MG63 (cell line): ENCODE measurements around the gene WNT9B. TPM values are rescaled to one million over a fixed set of nuclear protein-coding genes. Genes with fewer than 3 reads are reported as not detected.
"Not testable (repeated sequence)": the region's sequence is repeated elsewhere in the genome, so short reads cannot be mapped to it uniquely, and the experiment has no call there.

Experiments used
- DNase-seq: peaks from one replicate; pipeline ENCODE4 v3.0.0-alpha.2; 2020
- H3K27me3 ChIP-seq: fragments of 250-450 bp; sonication (Bioruptor Pico); 2 replicates; pipeline ENCODE4 v1.5.1; 2020; ENCODE audit warnings: mild to moderate bottlenecking, moderate library complexity
- H3K36me3 ChIP-seq: fragments of 250-450 bp; sonication (Bioruptor Pico); 2 replicates; pipeline ENCODE4 v1.5.1; 2020; ENCODE audit warnings: mild to moderate bottlenecking, moderate library complexity
- H3K4me3 ChIP-seq: fragments of 250-450 bp; sonication (Bioruptor Pico); 2 replicates; pipeline ENCODE4 v1.5.1; 2020; ENCODE audit warnings: mild to moderate bottlenecking, moderate library complexity
- H3K9me3 ChIP-seq: fragments of 250-450 bp; sonication (Bioruptor Pico); 2 replicates; pipeline ENCODE4 v1.5.1; 2020; ENCODE audit warnings: mild to moderate bottlenecking, moderate library complexity
- total RNA-seq: library from RNA; depleted of rRNA; stranded (reverse); fragments of >200 nt; shearing (Covaris generic); gene quantifications from 2 replicates; pipeline ENCODE4 v1.2.3, GENCODE V29; 2014; ENCODE audit warnings: low replicate concordance

Gene WNT9B
- total RNA-seq, 1 experiment from 2014 or later: not detected

DNA sequence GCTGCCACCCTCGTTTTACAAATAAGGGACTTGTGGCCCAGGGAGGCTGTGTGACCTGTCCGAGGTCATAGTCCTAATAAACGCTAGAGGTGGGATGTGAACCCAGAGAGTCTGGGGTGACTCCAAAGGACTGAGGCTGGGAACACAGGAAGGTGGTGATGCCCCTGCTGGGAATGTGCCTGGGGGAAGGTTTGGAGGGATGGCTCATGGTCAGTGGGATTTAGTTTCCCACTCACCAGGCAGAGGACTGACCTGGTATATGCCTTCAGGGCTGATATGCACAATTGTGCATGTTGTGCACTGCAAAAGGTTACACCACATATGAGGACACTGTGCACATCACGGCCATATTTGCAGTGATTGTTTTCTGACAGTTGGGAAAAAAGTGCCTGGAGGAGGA is 13.9 kb upstream of the WNT9B start:
- Histone ChIP-seq H3K27me3 (peaks cover 12% of the 10 kb centered on the region), H3K4me3 (no peak overlapping the region), H3K9me3 (peaks cover 2% of the 10 kb centered on the region), H3K36me3 (no peaks in the 10 kb centered on the region)
- DNase-seq: no peak

DNA sequence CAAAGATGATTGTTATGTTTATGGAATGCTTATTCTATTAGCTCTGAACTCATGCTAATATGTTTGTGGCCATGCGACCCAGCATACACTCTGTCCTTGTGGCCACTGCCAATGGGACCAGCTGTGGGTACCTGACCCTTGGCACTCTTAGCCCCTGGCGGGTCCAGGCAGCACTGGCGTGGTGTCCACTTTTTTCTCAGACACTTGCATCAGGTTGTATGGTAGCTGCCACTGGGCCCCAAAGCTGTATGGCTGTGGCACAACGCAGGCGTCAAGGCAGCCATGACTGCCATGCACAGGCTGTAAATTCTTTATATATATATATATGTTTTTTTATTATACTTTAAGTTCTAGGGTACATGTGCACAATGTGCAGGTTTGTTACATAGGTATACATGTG is 12.2 kb upstream of the WNT9B start:
- peaks cover 16% of the 10 kb centered on the region for H3K9me3 ChIP-seq
- no peak overlapping the region for H3K4me3 ChIP-seq
- peaks cover 19% of the 10 kb centered on the region for H3K27me3 ChIP-seq
- H3K36me3 ChIP-seq: no peaks in the 10 kb centered on the region
- no peak for DNase-seq

DNA sequence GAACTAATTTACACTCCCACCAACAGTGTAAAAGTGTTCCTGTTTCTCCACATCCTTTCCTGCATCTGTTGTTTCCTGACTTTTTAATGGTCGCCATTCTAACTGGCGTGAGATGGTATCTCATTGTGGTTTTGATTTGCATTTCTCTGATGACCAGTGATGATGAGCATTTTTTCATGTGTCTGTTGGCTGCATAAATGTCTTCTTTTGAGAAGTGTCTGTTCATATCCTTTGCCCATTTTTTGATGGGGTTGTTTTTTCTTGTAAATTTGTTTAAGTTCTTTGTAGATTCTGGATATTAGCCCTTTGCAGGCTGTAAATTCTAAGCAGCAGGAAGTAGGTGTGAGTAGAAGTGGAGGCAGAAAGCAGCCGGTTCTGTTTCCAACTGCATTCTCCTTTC is 10.8 kb upstream of the WNT9B start:
- H3K9me3 ChIP-seq: peaks cover 16% of the 10 kb centered on the region
- not testable (repeated sequence) for H3K4me3 ChIP-seq, DNase-seq, H3K36me3 ChIP-seq
- H3K27me3 ChIP-seq: peaks cover 19% of the 10 kb centered on the region

DNA sequence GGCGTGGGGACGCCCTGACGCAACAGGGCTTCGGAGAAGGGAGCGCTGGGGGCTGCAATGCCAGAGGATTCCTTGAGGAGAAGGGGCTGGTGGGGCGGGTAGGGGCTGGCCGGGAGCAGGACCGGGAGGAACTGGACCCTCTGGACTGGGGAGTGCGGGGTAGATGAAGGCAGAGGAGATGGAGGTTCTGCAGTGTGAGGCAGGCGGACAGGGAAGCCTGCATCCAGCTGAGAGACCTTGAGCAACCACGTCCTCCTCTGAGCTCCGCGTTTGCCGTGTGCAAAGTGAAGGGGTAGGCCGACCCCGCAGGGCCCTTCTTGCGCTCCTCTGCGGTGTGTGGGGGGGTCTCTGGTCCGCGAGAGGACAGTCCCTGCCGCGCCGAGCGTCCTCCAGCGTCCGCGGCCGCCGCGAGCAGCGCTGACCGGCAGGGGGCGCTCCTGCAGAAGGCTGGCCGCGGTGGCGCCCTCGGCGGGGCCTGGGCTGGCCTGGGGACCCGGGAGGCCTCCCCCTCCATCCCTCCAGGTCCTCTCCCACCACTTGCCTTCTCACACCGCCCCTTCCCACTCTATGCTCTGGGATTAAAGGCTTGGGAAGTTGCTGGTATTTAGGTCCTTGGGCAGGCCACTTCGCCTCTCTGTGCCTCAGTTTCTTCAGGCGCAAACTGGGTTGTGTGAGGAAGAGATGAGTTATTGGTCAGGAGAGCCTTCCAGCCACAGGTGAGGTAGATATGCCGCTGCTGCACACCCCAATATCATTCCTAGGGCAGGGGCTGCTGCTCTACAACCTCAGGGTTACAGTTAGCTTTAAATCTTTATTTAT is 9.6 kb upstream of the WNT9B start:
- Histone ChIP-seq H3K36me3 (no peaks in the 10 kb centered on the region), H3K4me3 (no peak overlapping the region), H3K9me3 (peaks cover 16% of the 10 kb centered on the region), H3K27me3 (peaks cover 20% of the 10 kb centered on the region)
- no peak for DNase-seq

DNA sequence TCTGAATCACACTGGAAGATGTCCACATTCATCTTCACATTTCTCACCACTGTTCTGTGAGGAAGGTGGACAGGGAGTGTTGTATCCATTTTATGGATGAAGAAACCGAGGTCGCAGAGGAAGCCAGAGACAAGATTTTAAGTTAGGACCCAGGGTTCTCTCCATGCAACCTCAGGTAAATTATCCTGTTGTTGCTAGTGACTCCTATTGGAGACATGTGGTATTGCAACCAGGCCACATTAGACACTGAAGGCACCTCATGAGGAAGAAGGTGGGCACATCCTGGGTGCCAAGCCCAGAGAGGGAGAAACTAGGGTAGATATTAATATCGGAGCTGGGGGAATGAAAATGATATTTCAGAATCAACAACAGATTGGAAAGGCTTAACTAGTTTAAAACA is 8.5 kb upstream of the WNT9B start:
- Histone ChIP-seq H3K9me3 (peaks cover 16% of the 10 kb centered on the region), H3K27me3 (peaks cover 23% of the 10 kb centered on the region), H3K4me3 (no peak overlapping the region), H3K36me3 (no peaks in the 10 kb centered on the region)
- DNase-seq: no peak

DNA sequence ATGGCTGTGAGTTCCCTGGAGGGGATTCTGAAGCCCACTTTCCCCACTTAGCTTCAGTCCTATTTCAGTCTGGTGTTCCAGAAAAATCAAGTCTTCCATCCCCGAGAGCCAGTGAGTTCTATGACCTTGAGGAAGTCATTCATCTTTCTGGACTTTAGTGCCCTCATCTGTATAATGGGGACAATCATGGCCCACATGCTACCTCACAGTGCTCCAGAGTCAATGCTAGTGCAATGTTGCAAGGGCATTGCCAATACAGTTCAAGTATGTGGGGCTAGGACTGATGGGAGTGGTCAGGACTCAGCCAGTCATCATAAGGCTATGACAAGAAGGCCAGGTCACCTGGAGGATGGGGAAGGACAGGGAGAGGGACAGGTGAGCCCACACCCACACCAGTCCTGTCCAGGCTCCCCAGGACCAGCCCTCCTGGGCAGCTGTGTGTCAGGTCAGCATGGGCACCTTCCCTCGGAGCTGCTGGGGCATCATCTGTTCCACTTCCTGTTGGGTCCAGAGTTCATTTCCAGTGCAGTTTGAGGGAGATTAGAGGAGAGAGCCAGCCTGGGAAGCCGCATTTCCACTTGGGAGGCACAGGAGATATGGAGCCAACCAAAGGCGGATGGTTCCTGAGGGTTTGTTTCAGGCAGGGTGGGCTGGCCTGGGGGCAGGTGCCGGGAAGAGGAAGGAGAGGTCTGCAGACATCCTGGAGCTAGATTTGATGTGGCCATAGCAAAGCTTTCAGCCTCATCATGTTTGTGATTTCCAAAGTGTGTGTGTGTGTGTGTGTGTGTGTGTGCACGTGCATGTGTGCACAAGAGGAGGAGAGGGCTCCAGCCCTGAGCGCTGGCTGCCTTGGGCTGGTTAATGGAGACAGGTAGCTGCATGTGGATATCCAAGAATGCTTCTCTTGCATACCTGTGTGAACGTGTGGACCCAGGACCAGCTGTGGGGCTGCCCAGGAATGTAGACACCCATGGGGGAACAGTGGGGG is 3.9 kb upstream of the WNT9B start:
- Histone ChIP-seq H3K9me3 (peaks cover 14% of the 10 kb centered on the region), H3K27me3 (peaks cover 33% of the 10 kb centered on the region), H3K4me3 (no peak overlapping the region), H3K36me3 (no peaks in the 10 kb centered on the region)
- no peak for DNase-seq

DNA sequence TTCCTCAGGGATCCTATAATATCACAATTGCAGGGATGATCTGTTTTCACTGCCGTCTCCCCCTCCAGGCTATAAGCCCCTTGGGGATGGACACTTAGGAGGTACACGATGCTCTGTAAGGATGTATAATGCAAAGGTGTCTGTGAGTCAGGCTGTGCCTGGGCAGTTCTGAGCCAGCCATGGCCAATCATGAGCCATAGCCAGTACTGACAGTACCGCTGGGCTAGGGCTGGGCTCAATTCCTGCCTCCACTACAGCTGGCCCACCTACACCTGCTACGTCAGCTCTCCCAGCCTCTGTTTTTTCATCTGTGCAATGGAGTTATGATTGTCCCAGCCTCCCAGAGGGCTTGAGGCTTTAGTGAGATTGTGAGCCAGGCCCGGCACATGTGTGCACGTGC is 2.8 kb upstream of the WNT9B start:
- Histone ChIP-seq H3K4me3 (no peak overlapping the region), H3K27me3 (peaks cover 32% of the 10 kb centered on the region), H3K9me3 (peaks cover 3% of the 10 kb centered on the region), H3K36me3 (no peaks in the 10 kb centered on the region)
- no peak for DNase-seq

DNA sequence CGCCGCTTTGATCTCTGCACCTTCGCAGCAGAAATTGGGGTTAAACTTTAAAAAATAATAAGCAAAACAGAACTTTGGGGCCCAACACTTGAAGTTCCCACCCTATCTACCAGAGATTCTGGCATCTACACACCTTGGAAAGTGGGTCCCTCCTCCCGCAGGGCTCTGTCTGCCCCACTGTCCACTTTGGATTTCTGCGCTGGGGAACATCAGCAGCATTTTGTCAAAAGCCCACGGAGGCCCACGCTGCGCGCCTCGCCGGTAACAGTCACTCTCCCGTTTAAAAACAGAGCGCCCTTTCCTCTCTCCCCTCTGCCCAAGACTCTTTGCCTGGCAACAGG is 725 bp upstream of the WNT9B start:
- no peak for DNase-seq
- H3K9me3 ChIP-seq: no peaks in the 10 kb centered on the region
- H3K27me3 ChIP-seq: peaks cover 29% of the 10 kb centered on the region
- H3K4me3 ChIP-seq: no peak overlapping the region
- H3K36me3 ChIP-seq: no peaks in the 10 kb centered on the region

DNA sequence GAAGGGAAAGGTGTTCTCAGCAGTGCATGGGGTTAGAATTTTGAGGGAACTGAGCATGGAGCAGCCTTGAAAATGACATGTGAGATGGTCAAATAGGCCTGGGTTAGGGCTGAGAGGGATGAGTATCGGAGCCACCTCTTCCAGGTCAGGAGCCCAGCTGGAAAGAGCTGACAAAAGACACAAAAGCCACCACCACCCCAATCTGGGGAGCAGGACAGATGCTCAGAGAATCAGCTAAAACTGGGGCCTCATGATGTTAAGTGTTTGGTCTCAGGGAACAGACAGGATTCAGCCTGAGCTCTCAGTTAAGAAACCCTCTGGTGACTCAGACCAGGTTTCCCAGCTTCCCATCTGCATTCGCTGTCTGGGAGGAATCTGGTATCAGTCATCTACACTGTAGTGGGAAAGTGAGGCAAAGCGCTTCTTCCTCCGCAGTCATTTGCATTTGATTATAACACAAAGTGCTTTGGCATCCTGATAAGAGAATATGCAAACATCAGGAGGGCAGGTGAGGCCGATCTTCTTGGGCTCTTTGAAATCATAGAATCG is 2.6 kb downstream of the WNT9B start:
- H3K4me3 ChIP-seq: no peak overlapping the region
- no peaks in the 10 kb centered on the region; the same call in 1 of the 2 replicates for H3K9me3 ChIP-seq
- DNase-seq: no peak
- peaks cover 25% of the 10 kb centered on the region for H3K27me3 ChIP-seq
- H3K36me3 ChIP-seq: no peaks in the 10 kb centered on the region

DNA sequence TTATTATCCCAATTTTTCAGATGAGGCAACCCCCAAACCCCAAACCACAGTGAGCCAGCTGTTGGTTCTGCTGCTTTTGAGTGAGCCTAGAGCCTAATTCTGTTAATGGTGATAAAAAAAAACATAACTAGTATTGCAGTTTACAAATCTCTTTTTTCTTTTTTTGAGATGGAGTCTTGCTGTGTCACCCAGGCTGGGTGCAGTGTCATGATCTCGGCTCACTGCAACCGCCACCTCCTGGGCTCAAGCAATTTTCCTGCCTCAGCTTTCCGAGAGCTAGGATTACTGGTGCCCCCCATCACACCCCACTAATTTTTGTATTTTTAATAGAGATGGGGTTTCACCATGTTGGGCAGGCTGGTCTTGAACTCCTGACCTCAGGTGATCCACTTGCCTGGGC is 3.1 kb downstream of the WNT9B start:
- H3K36me3 ChIP-seq: no peaks in the 10 kb centered on the region
- H3K27me3 ChIP-seq: peaks cover 25% of the 10 kb centered on the region
- H3K9me3 ChIP-seq: no peaks in the 10 kb centered on the region; the same call in 1 of the 2 replicates
- H3K4me3 ChIP-seq: no peak overlapping the region
- no peak for DNase-seq

DNA sequence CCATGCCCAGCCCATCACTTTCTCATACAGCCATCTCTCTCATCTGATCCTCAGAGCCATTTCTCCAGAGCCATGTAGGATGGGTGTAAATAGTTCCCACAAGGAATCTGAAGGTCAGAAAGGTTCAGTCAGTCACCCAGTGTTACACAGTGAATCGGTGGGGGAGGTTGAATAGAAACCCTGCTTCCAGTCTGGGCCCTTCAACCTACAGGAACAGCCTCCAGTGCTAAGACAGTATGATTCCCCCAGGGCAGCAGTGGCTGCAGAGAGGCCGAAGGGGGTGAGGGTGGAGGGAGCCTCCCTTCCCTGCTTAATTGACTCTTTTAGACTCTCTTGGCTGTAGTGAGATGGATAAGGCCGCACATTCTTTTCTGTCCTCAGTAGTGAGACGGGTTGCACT is 3.6 kb downstream of the WNT9B start:
- Histone ChIP-seq H3K4me3 (no peak overlapping the region), H3K9me3 (no peaks in the 10 kb centered on the region; the same call in 1 of the 2 replicates), H3K36me3 (no peaks in the 10 kb centered on the region), H3K27me3 (peaks cover 22% of the 10 kb centered on the region)
- DNase-seq: no peak

DNA sequence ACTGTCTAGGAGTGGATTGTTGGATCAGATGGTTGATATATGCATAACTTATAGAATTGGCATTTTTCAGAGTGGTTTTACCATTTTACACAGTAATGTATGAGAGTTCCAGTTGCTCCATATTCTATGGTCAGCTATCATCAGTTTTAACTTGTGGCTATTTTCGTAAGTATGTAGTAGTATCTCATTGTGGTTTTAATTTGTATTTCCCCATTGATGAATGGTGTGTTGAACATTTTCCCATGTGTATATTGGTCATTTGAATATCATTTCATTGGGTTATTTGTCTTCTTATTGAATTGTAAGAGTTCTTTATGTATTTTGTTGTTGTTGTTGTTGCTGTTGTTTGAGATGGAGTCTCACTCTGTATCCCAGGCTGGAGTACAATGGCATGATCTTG is 6.2 kb downstream of the WNT9B start:
- Histone ChIP-seq H3K27me3 (peaks cover 3% of the 10 kb centered on the region; the same call in 1 of the 2 replicates), H3K36me3 (no peaks in the 10 kb centered on the region), H3K9me3 (no peaks in the 10 kb centered on the region; the same call in 1 of the 2 replicates), H3K4me3 (no peak overlapping the region)
- DNase-seq: no peak

DNA sequence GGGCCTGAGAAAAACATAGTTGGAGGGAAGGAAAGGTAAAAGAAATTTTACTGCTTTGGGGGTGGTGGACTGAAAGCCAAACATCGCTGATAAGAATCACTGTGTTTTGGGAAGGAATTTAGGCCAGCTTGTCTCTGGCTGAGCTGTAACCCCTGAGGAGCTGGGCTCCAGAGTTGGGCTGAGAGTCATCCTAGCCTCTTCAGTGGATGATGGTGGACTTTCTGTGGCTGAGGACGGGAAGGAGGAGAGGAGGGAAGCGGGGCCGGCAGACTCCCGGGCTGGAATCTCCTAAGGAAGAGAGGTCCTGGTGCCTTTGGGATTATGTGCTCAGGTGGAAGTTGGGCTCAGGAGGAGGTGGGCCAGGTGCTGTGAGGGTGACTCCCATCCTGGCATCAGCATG is 8.6 kb downstream of the WNT9B start:
- no peak for DNase-seq
- no peaks in the 10 kb centered on the region for H3K27me3 ChIP-seq
- no peaks in the 10 kb centered on the region for H3K36me3 ChIP-seq
- H3K4me3 ChIP-seq: no peak overlapping the region
- no peaks in the 10 kb centered on the region; the same call in 1 of the 2 replicates for H3K9me3 ChIP-seq

DNA sequence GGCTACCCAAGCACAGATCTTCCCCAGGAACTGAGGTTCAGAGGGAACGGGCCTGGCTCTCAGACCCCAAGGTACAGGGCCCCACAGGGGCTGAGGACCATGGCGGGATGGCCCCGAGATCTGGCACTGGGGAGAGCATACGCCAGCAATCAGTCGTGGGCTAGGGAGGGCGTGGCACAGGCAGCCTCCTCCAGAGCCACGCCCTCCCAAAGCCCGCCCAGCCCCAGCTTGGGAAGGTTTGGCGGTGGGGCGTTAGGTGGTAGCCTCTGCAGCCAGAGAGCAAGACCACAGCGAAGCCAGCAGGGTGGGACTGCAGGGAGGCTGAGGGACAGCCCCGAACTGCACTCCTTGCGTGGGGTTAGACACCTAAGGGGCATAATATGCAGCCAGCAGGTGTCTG is 11.6 kb downstream of the WNT9B start:
- Histone ChIP-seq H3K4me3 (no peak overlapping the region), H3K9me3 (no peaks in the 10 kb centered on the region), H3K27me3 (no peaks in the 10 kb centered on the region), H3K36me3 (no peaks in the 10 kb centered on the region)
- DNase-seq: no peak

DNA sequence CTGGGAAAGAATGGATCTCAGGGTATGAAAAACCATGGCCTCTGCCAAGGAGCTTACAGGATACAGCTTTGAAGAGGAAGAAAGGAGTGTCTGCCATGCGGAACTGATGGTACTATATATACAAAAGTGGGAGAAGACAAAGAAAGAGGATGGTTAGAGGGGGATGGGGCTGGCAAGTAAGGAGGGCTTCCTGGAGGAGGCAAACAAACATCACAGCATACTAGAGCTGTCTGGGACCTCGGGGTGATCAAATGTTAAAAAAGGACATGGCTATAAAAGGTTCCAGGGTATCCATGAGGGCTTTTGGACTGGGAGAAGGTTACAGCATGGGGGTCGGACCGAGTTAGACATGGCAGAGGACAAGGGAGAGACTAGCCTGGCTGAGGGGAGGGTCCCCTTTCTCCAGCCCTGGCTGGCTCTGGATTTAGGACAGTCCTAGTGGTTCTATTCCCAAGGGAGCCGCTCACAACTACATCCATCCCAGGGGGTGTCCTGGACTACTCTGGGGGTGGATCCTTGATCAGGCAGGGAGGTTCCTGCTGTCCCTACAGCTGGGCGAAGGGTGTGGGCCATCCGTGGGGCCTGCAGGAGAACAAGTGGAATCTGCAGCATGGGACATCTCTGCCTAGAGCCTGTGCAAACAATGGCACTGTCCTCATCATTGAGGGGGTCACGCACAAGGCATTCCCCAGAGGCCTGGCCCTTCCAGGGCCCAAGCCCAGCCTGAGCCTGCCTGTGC is 12.2 kb downstream of the WNT9B start:
- DNase-seq: no peak

DNA sequence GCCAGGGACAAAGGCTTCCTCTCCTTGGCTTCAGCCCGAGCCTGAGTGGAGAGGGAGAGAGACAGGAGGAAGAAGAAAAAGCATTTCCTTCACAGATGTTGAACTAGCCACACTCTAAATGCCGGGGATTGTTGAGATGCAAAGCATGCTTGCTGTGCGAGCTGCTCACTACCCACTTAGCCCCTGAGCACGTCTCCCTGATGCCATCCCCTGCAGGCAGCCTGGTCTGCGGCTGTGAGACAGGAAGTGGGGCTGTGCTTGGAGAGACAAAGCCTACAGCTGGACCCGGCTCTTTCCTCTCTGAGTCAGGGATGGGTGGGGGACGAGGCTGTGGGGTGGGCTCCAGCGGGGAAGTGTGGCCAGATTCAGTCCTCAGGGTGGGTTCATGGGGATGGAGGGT is 13.7 kb downstream of the WNT9B start:
- Histone ChIP-seq H3K27me3 (no peaks in the 10 kb centered on the region), H3K36me3 (no peaks in the 10 kb centered on the region), H3K4me3 (no peak overlapping the region), H3K9me3 (no peaks in the 10 kb centered on the region)
- DNase-seq: no peak

More for the DNA sequence above, 12.2 kb downstream of the WNT9B start:
- Histone ChIP-seq H3K27me3 (no peaks in the 10 kb centered on the region), H3K9me3 (no peaks in the 10 kb centered on the region), H3K4me3 (no peak overlapping the region), H3K36me3 (no peaks in the 10 kb centered on the region)
